Prostate gland (tissue), 2 donors: ENCODE data around the gene RAD21L1.

ENCODE experiments used
- CTCF ChIP-seq, 4 experiments: fragments of 200-600 bp in 2 of 4; fragments of 450-650 bp in 2 of 4; sonication (generic) in 2 of 4; IDR thresholded peaks; 1 replicate in 3 of 4; 2 replicates in 1 of 4; pipeline ENCODE4 v1.5.1; 2016 to 2019; ENCODE audit warnings: antibody characterized with exemption in 4 of 4, mild to moderate bottlenecking in 2 of 4, moderate library complexity in 2 of 4
- POLR2A ChIP-seq: fragments of 450-650 bp; IDR thresholded peaks from one replicate; pipeline ENCODE4 v1.6.1; 2016; ENCODE audit warnings: antibody characterized with exemption, mild to moderate bottlenecking

GRCh38 chr20:1294497-1294896 is 68.7 kb downstream of the RAD21L1 start:
- TF ChIP-seq POLR2A (no peak), CTCF (IDR thresholded peaks at IDR 0.05) (no peak)
